Activated B cell treated with CpG ODN at 0.5 μM for 24 hours (primary cell): ENCODE results near the gene HAUS7. TPM values are rescaled to one million over a fixed set of nuclear protein-coding genes. Genes with fewer than 3 reads are reported as not detected.

Experiments used
- ATAC-seq: fragments of 200-7000 bp; cut with Tn5 transposase; one replicate; pipeline ENCODE4 v1.10.0; 2021; ENCODE audit warnings: low read depth, mild to moderate bottlenecking, moderate library complexity
- CTCF ChIA-PET: fragments of 350-600 bp; sonication (Branson Sonifier 250); formaldehyde crosslinking; loops from one replicate; lab custom pipeline; 2021; ENCODE audit warnings: antibody characterized with exemption; lab: Charles Lee
- POLR2A ChIA-PET: fragments of 350-600 bp; sonication (Branson Sonifier 250); formaldehyde crosslinking; loops from one replicate; lab custom pipeline; 2021; ENCODE audit warnings: antibody characterized with exemption; lab: Charles Lee
- DNase-seq: peaks from one replicate; pipeline ENCODE4 v3.0.0; 2022
- H3K27ac Mint-ChIP-seq: one replicate; pipeline ENCODE4 v1.8.0; 2020; ENCODE audit warnings: mixed read lengths
- H3K27me3 Mint-ChIP-seq: one replicate; pipeline ENCODE4 v1.8.0; 2021; ENCODE audit warnings: mixed read lengths
- H3K36me3 Mint-ChIP-seq: one replicate; pipeline ENCODE4 v1.8.0; 2021; ENCODE audit warnings: low read depth, mixed read lengths
- H3K4me1 Mint-ChIP-seq: one replicate; pipeline ENCODE4 v1.8.0; 2021; ENCODE audit warnings: mixed read lengths
- H3K4me3 Mint-ChIP-seq: one replicate; pipeline ENCODE4 v1.8.0; 2020; ENCODE audit warnings: mild to moderate bottlenecking, mixed read lengths
- H3K9me3 Mint-ChIP-seq: one replicate; pipeline ENCODE4 v1.8.0; 2020; ENCODE audit warnings: mixed read lengths
- intact Hi-C: fragments of 100-400 bp; cut with micrococcal nuclease; formaldehyde crosslinking; loops from one replicate; pipeline ENCODE4 v1.15.1; 2024
- total RNA-seq: library from RNA; stranded (reverse); gene quantifications from 2 replicates; pipeline ENCODE4 v1.2.3, GENCODE V29; 2022
- TF ChIP-seq, protein P1 (sequence below): fragments of 200-600 bp; IDR thresholded peaks from one replicate; pipeline ENCODE4 v1.8.0; 2022; ENCODE audit warnings: antibody characterized with exemption, mild to moderate bottlenecking

The HAUS7 gene
- total RNA-seq, 1 donor from 2014 or later, result 39.2 TPM

GRCh38 chrX:153474718-153475117 is 4.3 kb upstream of the HAUS7 start:
- H3K36me3 Mint-ChIP-seq, result no peaks in the 10 kb centered on the region
- POLR2A ChIA-PET, result no interaction called here

DNA sequence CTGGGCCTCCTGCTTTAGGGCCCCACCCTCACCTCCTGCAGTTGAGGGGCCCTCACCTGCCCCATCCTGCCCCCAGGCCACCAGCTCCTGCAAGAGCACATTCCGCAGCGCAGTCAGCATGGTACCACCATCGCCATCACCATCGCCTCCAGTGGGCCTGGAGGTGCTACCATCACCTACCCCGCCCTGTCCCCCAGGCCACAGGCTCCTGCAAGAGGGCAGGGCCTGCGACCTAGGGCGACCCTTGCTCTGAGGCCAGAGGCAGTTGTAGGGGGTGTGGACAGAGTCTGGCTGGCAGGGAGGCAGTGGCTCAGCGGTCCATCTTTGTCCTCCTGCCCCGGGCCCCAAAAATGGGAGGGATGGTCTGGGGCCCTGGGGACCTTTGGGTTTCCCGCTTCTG is 3.9 kb upstream of the HAUS7 start:
- peaks cover 13% of the 10 kb centered on the region for H3K4me1 Mint-ChIP-seq
- no peaks in the 10 kb centered on the region for H3K9me3 Mint-ChIP-seq
- intact Hi-C loops, result no loop called here
- no peak overlapping the region for H3K27ac Mint-ChIP-seq
- TF ChIP-seq, protein P1, sequence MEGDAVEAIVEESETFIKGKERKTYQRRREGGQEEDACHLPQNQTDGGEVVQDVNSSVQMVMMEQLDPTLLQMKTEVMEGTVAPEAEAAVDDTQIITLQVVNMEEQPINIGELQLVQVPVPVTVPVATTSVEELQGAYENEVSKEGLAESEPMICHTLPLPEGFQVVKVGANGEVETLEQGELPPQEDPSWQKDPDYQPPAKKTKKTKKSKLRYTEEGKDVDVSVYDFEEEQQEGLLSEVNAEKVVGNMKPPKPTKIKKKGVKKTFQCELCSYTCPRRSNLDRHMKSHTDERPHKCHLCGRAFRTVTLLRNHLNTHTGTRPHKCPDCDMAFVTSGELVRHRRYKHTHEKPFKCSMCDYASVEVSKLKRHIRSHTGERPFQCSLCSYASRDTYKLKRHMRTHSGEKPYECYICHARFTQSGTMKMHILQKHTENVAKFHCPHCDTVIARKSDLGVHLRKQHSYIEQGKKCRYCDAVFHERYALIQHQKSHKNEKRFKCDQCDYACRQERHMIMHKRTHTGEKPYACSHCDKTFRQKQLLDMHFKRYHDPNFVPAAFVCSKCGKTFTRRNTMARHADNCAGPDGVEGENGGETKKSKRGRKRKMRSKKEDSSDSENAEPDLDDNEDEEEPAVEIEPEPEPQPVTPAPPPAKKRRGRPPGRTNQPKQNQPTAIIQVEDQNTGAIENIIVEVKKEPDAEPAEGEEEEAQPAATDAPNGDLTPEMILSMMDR, result no peak
- DNase-seq (no peak), ATAC-seq (no peak)
- H3K27me3 Mint-ChIP-seq, result no peaks in the 10 kb centered on the region
- ChIA-PET POLR2A (no interaction called here), CTCF (no interaction called here)
- H3K4me3 Mint-ChIP-seq, result peak overlapping the region; percentile 62
- H3K36me3 Mint-ChIP-seq, result no peaks in the 10 kb centered on the region

More at GRCh38 chrX:153474718-153475117, 4.3 kb upstream of the HAUS7 start:
- Mint-ChIP-seq H3K4me1 (peaks cover 10% of the 10 kb centered on the region), H3K27ac (no peak overlapping the region), H3K4me3 (peak overlapping the region; percentile 46), H3K27me3 (no peaks in the 10 kb centered on the region), H3K9me3 (no peaks in the 10 kb centered on the region)
- DNase-seq (peak; percentile 27), ATAC-seq (no peak)
- intact Hi-C loops, result no loop called here
- CTCF ChIA-PET, result no interaction called here
- TF ChIP-seq, protein P1, result no peak

- intact Hi-C loops, result no loop called here
- ATAC-seq, result no peak
- peaks cover 16% of the 10 kb centered on the region for H3K4me1 Mint-ChIP-seq
- no peak for DNase-seq
- no peaks in the 10 kb centered on the region for H3K9me3 Mint-ChIP-seq
- ChIA-PET POLR2A (no interaction called here), CTCF (no interaction called here)
- no peaks in the 10 kb centered on the region for H3K27me3 Mint-ChIP-seq
- H3K36me3 Mint-ChIP-seq, result no peaks in the 10 kb centered on the region
- no peak overlapping the region for H3K27ac Mint-ChIP-seq
- TF ChIP-seq, protein P1, result no peak
- H3K4me3 Mint-ChIP-seq, result no peak overlapping the region
Observed at GRCh38 chrX:153473126-153473525, 2.8 kb upstream of the HAUS7 start.

DNA sequence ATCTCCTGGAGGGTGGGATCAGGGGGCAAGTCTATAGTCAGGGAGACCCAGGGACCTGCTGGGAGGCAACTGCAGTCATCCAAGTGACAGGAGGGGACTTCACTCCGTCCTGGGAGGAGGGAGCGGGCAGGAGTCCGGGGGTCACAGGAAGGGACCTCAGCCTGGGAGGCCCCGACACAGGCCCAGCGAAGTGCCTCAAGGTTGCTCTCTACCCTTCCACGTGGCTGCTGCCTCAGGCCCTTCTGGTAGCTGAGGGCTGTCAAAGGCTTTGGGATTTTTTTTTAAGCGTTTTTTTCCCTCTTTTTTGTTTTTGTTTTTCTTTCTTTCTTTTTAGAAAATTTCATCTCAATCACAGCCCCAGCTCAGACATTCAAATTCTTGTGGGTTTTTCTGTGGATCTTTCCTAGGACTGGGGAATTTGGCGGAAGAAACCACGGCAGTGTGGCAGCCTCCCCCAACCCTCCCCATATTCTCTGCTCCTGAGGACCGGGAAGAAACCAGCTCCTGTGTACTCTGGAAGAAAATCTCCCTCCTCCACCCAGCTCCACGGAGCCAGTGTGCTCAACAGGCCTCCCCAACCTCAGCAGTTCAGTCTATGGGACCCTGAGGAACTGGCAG is 1.4 kb upstream of the HAUS7 start:
- Mint-ChIP-seq H3K4me1 (peaks cover 16% of the 10 kb centered on the region), H3K36me3 (peaks cover 7% of the 10 kb centered on the region), H3K27ac (no peak overlapping the region), H3K27me3 (no peaks in the 10 kb centered on the region), H3K4me3 (no peak overlapping the region), H3K9me3 (no peaks in the 10 kb centered on the region)
- ATAC-seq, result no peak
- intact Hi-C loops, result loop anchor here (2.0 kb wide), 2 partner anchors 125 to 253 kb away; partner anchors contain the start of genes ABCD1 and BCAP31
- ChIA-PET POLR2A (interaction anchor here (0.6 to 1.3 kb wide), 2 partner anchors 189 to 439 kb away, joined by 3 to 4 read pairs; no protein-coding TSS in a partner anchor), CTCF (interaction anchor here (0.7 to 1.3 kb wide), 2 partner anchors 36 to 255 kb away, joined by 3 to 8 read pairs; no protein-coding TSS in a partner anchor)
- DNase-seq, result no peak
- TF ChIP-seq, protein P1, result no peak

GRCh38 chrX:153469811-153470410 is 465 bp downstream of the HAUS7 start:
- Mint-ChIP-seq H3K4me1 (peaks cover 13% of the 10 kb centered on the region), H3K27me3 (no peaks in the 10 kb centered on the region), H3K36me3 (peaks cover 9% of the 10 kb centered on the region), H3K27ac (peak overlapping the region; percentile 66), H3K9me3 (no peaks in the 10 kb centered on the region), H3K4me3 (peak overlapping the region; percentile 83)
- CTCF ChIA-PET, result interaction anchor here (0.9 kb wide), 1 partner anchor 437 kb away, joined by 3 read pairs; no protein-coding TSS in a partner anchor
- peak; percentile 26 for ATAC-seq
- POLR2A ChIA-PET, result interaction anchor here (1.3 kb wide), 1 partner anchor 437 kb away, joined by 3 read pairs; no protein-coding TSS in a partner anchor
- DNase-seq, result no peak
- TF ChIP-seq, protein P1, result no peak
- intact Hi-C loops, result loop anchor here (1.0 to 2.0 kb wide), 6 partner anchors 37 to 529 kb away; partner anchors contain the start of genes ABCD1, BCAP31, IDH3G and SSR4
